H9 (cell line): Measurements from ENCODE around the gene NACC2. TPM values are rescaled to one million over a fixed set of nuclear protein-coding genes. Genes with fewer than 3 reads are reported as not detected.

Source experiments
- DNase-seq: peaks from one replicate; pipeline ENCODE4 v3.0.0-alpha.2; 2017
- H2AFZ ChIP-seq: one replicate; pipeline ENCODE4 v1.6.1; 2013; ENCODE audit warnings: mild to moderate bottlenecking, low read length, control low read depth, moderate library complexity
- H2AK5ac ChIP-seq: 2 replicates; pipeline ENCODE4 v1.6.1; 2013; ENCODE audit warnings: low read length, control low read depth, mixed read lengths; ENCODE audit not compliant: insufficient read length
- H2BK120ac ChIP-seq: one replicate; pipeline ENCODE4 v1.6.1; 2013; ENCODE audit warnings: low read depth, mild to moderate bottlenecking, low read length, control low read depth, inconsistent platforms; ENCODE audit not compliant: poor library complexity, severe bottlenecking
- H2BK12ac ChIP-seq: 2 replicates; pipeline ENCODE4 v1.6.1; 2013; ENCODE audit warnings: low read length, control low read depth, mixed read lengths, low read depth; ENCODE audit not compliant: insufficient read length
- H2BK15ac ChIP-seq: 2 replicates; pipeline ENCODE4 v1.6.1; 2013; ENCODE audit warnings: low read depth, low read length, control low read depth
- H2BK20ac ChIP-seq: one replicate; pipeline ENCODE4 v1.6.1; 2013; ENCODE audit warnings: low read depth, mild to moderate bottlenecking, low read length, control low read depth, inconsistent platforms; ENCODE audit not compliant: poor library complexity, severe bottlenecking
- H2BK5ac ChIP-seq: 2 replicates; pipeline ENCODE4 v1.6.1; 2013; ENCODE audit warnings: low read length, control low read depth, mixed read lengths; ENCODE audit not compliant: insufficient read length
- H3K14ac ChIP-seq: 2 replicates; pipeline ENCODE4 v1.6.1; 2013; ENCODE audit warnings: low read length, control low read depth; ENCODE audit not compliant: insufficient read depth
- H3K18ac ChIP-seq: 2 replicates; pipeline ENCODE4 v1.6.1; 2013; ENCODE audit warnings: low read depth, mild to moderate bottlenecking, mixed read lengths, low read length, control low read depth; ENCODE audit not compliant: insufficient read length
- H3K23ac ChIP-seq: 2 replicates; pipeline ENCODE4 v1.6.1; 2013; ENCODE audit warnings: low read length, control low read depth, mixed read lengths, low read depth; ENCODE audit not compliant: insufficient read length
- H3K23me2 ChIP-seq: 2 replicates; pipeline ENCODE4 v1.6.1; 2013; ENCODE audit warnings: low read depth, mild to moderate bottlenecking, mixed read lengths, low read length, control low read depth; ENCODE audit not compliant: insufficient read length, poor library complexity, severe bottlenecking
- H3K27ac ChIP-seq: 2 replicates; pipeline ENCODE4 v1.5.1; 2013; ENCODE audit warnings: low read length, control low read depth, mixed read lengths, low read depth; ENCODE audit not compliant: insufficient read length
- H3K27me3 ChIP-seq: 2 replicates; pipeline ENCODE4 v1.6.1; 2013; ENCODE audit warnings: low read length, control low read depth, inconsistent platforms; ENCODE audit not compliant: insufficient read depth
- H3K4ac ChIP-seq: 2 replicates; pipeline ENCODE4 v1.6.1; 2013; ENCODE audit warnings: low read depth, mild to moderate bottlenecking, control low read depth, inconsistent platforms, low read length, moderate library complexity
- H3K4me1 ChIP-seq: 2 replicates; pipeline ENCODE4 v1.6.1; 2013; ENCODE audit warnings: low read length, control low read depth, inconsistent platforms; ENCODE audit not compliant: insufficient read depth
- H3K4me2 ChIP-seq: 2 replicates; pipeline ENCODE4 v1.6.1; 2013; ENCODE audit warnings: low read length, control low read depth, mixed read lengths; ENCODE audit not compliant: insufficient read length, insufficient read depth
- H3K56ac ChIP-seq: 2 replicates; pipeline ENCODE4 v1.6.1; 2013; ENCODE audit warnings: low read depth, mild to moderate bottlenecking, mixed read lengths, low read length, control low read depth; ENCODE audit not compliant: insufficient read length
- H3K79me1 ChIP-seq: 2 replicates; pipeline ENCODE4 v1.6.1; 2013; ENCODE audit warnings: low read depth, mild to moderate bottlenecking, moderate library complexity, low read length, control low read depth, inconsistent platforms; ENCODE audit not compliant: insufficient read depth, poor library complexity, severe bottlenecking
- H3K79me2 ChIP-seq: 2 replicates; pipeline ENCODE4 v1.6.1; 2013; ENCODE audit warnings: low read length, control low read depth, inconsistent platforms; ENCODE audit not compliant: insufficient read depth
- H3K9ac ChIP-seq: 2 replicates; pipeline ENCODE4 v1.6.1; 2013; ENCODE audit warnings: low read length, control low read depth, mixed read lengths; ENCODE audit not compliant: insufficient read length; ENCODE audit errors: extremely low read depth
- H3K9me3 ChIP-seq: one replicate; pipeline ENCODE4 v1.6.1; 2013; ENCODE audit warnings: low read depth, low read length, inconsistent platforms; ENCODE audit not compliant: control insufficient read depth
- H3T11ph ChIP-seq: one replicate; pipeline ENCODE4 v1.6.1; 2013; ENCODE audit warnings: mild to moderate bottlenecking, low read length, control low read depth, inconsistent platforms
- H4K20me1 ChIP-seq: one replicate; pipeline ENCODE4 v1.6.1; 2013; ENCODE audit not compliant: control insufficient read depth, insufficient read length, insufficient read depth
- H4K5ac ChIP-seq: 2 replicates; pipeline ENCODE4 v1.6.1; 2013; ENCODE audit warnings: low read depth, mild to moderate bottlenecking, mixed read lengths, low read length, control low read depth; ENCODE audit not compliant: insufficient read length
- H4K8ac ChIP-seq: replicated peaks from 2 replicates; pipeline ENCODE4 v1.6.1; 2013; ENCODE audit warnings: low read length, control low read depth, mixed read lengths, low read depth; ENCODE audit not compliant: insufficient read length
- H4K91ac ChIP-seq: 2 replicates; pipeline ENCODE4 v1.6.1; 2013; ENCODE audit warnings: low read depth, mild to moderate bottlenecking, moderate library complexity, mixed read lengths, low read length, control low read depth; ENCODE audit not compliant: insufficient read length
- H3K27ac Mint-ChIP-seq, 3 experiments: 2 replicates in 2 of 3; 3 replicates in 1 of 3; pipeline ENCODE4 v1.8.0; 2020 to 2021; ENCODE audit warnings: mixed read lengths in 3 of 3, mild to moderate bottlenecking in 1 of 3, moderate library complexity in 1 of 3
- H3K27me3 Mint-ChIP-seq: 2 replicates; pipeline ENCODE4 v1.8.0; 2021; ENCODE audit warnings: low read depth, mild to moderate bottlenecking, moderate library complexity, mixed read lengths
- H3K36me3 Mint-ChIP-seq, 3 experiments: 2 replicates in 2 of 3; 3 replicates in 1 of 3; pipeline ENCODE4 v1.8.0; 2020 to 2021; ENCODE audit warnings: low read depth in 3 of 3, mixed read lengths in 3 of 3; ENCODE audit not compliant: insufficient read depth in 1 of 3
- H3K4me1 Mint-ChIP-seq, 2 experiments: 2 replicates each; pipeline ENCODE4 v1.8.0; 2020; ENCODE audit warnings: mixed read lengths in 2 of 2
- H3K4me3 Mint-ChIP-seq, 2 experiments: 2 replicates in 1 of 2; 3 replicates in 1 of 2; pipeline ENCODE4 v1.8.0; 2020 to 2021; ENCODE audit warnings: mild to moderate bottlenecking in 2 of 2, mixed read lengths in 2 of 2, moderate library complexity in 1 of 2
- H3K9me3 Mint-ChIP-seq, 2 experiments: 2 replicates in 1 of 2; 3 replicates in 1 of 2; pipeline ENCODE4 v1.8.0; 2020; ENCODE audit warnings: mild to moderate bottlenecking in 2 of 2, mixed read lengths in 2 of 2, moderate library complexity in 1 of 2
- CTCF ChIP-seq: fragments of 200-600 bp; sonication (generic); conservative IDR thresholded peaks from 3 replicates; pipeline ENCODE4 v1.8.0; 2021; ENCODE audit warnings: antibody characterized with exemption, mild to moderate bottlenecking
- WGBS: extraction: QIAGEN DNeasy Blood & Tissue Kit; methylation state at CpG from one replicate; pipeline ENCODE4 v1.1.7; 2013; ENCODE audit warnings: missing lambda C conversion rate, low lambda C conversion rate, mixed read lengths; ENCODE audit not compliant: insufficient read length; ENCODE audit errors: extremely low coverage; 5-methylcytosine and 5-hydroxymethylcytosine counted together
- total RNA-seq: library from RNA; stranded (reverse); gene quantifications from 2 replicates; pipeline ENCODE4 v1.2.1, GENCODE V29; 2021

Gene NACC2
- total RNA-seq, 1 experiment from 2014 or later = 11.5 TPM

- H3K9me3 Mint-ChIP-seq = no peaks in the 10 kb centered on the region
- no peak overlapping the region for H2AFZ ChIP-seq
- H3K9ac ChIP-seq = no peak overlapping the region
- no peak overlapping the region; the same call in 1 of the 2 replicates for H3K14ac ChIP-seq
- no peak overlapping the region for H2AK5ac ChIP-seq
- no peak overlapping the region for H4K91ac ChIP-seq
- H3K23ac ChIP-seq = no peak overlapping the region
- no peak overlapping the region for H3T11ph ChIP-seq
- no peak overlapping the region for H2BK5ac ChIP-seq
- no peak overlapping the region for H2BK120ac ChIP-seq
- H3K79me1 ChIP-seq = no peaks in the 10 kb centered on the region
- H4K20me1 ChIP-seq = no peaks in the 10 kb centered on the region
- no peak overlapping the region for H2BK12ac ChIP-seq
- H3K27ac ChIP-seq = no peak overlapping the region
- H3K4me3 Mint-ChIP-seq = no peak overlapping the region
- H3K79me2 ChIP-seq = no peaks in the 10 kb centered on the region
- no peaks in the 10 kb centered on the region for H3K27me3 Mint-ChIP-seq
- H3K4me1 Mint-ChIP-seq = peaks cover 3 to 10% of the 10 kb centered on the region in 2 experiments; a peak in 3 of 4 replicates
- no peaks in the 10 kb centered on the region for H3K23me2 ChIP-seq
- no peak overlapping the region for H2BK20ac ChIP-seq
- H3K56ac ChIP-seq = no peak overlapping the region
- no peak overlapping the region for H3K27ac Mint-ChIP-seq
- no peak for TF ChIP-seq CTCF
- no peaks in the 10 kb centered on the region for H3K36me3 Mint-ChIP-seq
- no peak overlapping the region for H3K18ac ChIP-seq
- no CpG with 5 or more reads among the region's 22 CpGs for WGBS
- H3K9me3 ChIP-seq = no peaks in the 10 kb centered on the region
- H3K4me2 ChIP-seq = no peak overlapping the region
- DNase-seq = no peak
- no peak overlapping the region for H4K5ac ChIP-seq
- no peaks in the 10 kb centered on the region for H3K4me1 ChIP-seq
- H3K27me3 ChIP-seq = no peaks in the 10 kb centered on the region
- no peak overlapping the region for H2BK15ac ChIP-seq
- no peak overlapping the region for H3K4ac ChIP-seq
- no peak overlapping the region for H4K8ac ChIP-seq
Observed at GRCh38 chr9:135984072-135984710, 110.9 kb downstream of the NACC2 start.
